ENCODE results near the gene INSIG2.

The INSIG2 gene

DNA sequence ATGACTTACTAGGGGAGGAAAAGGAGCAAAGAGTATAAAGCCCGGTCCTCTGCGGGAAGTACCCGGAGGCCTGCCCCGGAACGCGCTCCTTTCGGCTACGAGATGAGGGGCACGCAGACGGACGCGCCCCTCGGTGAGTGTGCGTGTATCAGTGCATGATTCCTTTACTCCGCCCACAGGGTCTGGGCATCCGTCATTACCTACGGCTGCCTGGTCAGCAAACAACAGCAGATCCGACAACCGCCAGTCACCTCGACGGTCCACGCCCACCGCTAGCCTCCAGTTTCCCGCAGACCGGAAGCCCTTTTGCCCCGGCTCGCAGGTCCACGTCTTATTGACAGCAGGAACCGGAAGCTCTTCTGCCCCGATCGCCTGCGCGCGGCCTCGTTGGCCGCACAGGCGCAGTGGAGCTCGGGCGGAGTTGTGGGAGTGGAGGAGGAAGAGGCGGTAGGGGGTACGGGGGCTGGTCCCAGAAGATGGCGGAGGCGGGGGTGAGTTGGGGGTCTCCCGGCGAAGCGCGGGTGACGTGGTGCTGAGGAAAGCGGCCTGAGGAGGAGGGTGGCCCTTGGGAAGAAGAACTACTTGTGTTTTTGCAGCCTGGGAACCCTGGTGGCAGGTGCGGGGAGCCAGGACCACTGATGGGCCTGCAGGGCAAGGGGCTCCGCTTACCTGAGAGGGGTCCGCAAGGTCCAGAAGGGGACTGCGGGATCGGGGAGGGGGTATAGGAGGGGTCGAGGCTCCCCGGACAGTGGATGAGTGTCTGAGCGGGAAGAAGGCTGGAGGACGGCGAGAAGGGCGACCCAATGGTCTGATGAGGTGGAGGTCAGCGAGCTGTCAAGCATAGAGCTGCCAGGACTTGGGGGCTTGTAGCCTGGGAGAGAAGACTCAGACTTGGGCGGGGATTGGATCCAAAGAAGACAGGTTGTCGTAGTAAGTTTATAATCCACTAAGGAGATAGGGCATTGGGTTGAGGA, at the start of gene INSIG2:
Gene INSIG2 (plus strand): TSS at position 421 of the 974 bp plus-strand sequence. CDS start 8,086 bp downstream, outside the sequence.
- DNase-seq (ENCODE audit: low read depth, low spot score): peak; percentile 88

- DNase-seq (ENCODE audit: low read depth, low spot score): no peak
These were observed 47.4 kb upstream of the INSIG2 start for GRCh38 chr2:118040891-118041290.

- DNase-seq (ENCODE audit: low read depth, low spot score): no peak
These were observed 44.1 kb upstream of the INSIG2 start for GRCh38 chr2:118044103-118044716.

DNA sequence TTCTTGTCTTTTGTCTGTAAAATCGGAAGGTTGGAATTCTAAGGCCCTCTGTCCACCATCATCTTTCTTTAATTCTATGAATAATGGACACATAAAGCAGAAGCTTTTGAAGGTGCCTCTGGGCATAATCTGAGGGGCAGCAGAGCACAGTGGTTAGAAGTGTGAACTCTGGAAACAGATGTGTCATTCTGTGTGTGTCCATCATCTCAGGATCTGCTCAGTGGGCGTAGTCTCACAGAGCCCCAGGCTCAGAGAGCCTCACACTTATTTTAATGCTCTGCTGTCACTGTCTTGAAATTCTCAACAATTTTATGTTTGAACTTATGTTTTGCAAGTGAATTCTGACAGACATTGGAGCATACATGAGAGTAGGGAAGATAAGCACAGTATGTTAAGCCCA, 43.4 kb upstream of the INSIG2 start:
- no peak for DNase-seq (ENCODE audit: low read depth, low spot score)

DNA sequence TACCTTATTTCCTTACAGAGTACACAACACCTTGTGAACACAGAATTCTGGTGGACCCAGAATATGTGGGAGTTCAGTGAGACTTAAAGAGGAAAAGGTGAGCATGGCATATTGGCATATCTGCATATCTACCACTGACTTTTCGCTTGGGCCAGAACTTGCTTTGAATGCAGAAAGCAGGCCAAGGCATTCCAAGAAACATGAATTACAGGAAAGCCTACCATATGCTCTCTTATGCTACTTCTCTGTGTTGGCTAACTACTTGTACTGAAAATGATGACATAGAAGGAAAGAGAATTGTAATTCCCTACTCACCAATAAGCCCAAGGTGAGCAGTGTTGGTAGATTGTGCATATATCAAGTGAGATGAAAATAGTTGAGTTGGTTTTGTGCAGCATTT, 43.0 kb upstream of the INSIG2 start:
- DNase-seq (ENCODE audit: low read depth, low spot score): no peak

- DNase-seq (ENCODE audit: low read depth, low spot score): no peak
These were observed 41.5 kb upstream of the INSIG2 start for GRCh38 chr2:118046634-118047210.

DNA sequence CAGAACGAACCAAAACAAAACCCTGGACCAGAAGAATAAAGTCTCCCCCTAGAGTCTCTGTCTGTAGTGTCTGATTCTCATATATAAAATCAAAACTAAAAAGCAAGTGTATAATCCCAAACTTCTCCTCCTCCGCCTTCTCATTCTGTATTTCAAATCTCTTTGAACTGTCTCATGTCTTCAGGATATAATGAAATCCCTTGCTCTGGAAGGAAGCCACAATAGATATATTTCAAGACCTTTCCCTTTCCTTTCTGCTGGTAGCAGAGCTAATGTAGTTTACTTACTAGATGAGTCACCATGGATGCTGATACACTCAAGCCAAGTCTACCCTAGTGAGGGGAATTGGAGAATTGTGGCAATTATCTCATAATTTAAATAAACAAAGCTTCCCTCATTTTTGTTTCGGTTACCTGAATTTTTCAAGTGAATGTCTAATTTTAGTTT, 40.9 kb upstream of the INSIG2 start:
- DNase-seq (ENCODE audit: low read depth, low spot score): no peak

DNA sequence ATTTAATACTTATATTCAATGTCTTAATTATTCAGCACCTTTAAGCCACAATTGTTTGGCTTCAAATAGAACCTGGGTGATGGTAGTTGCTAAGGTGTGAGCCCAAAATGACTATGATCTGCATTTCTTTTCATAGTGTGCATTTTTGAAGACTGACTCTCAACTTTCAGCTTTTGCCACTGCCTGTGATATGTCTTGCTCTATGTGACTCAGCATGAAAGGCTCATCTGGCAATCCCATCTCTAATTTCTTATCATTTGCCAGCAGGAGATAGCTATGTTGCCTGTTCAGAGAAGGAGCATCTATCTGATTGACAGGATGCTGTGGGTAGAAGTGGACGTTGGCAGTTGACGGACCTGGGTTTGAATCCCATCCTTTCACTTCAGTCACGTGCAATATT, 39.9 kb upstream of the INSIG2 start:
- DNase-seq (ENCODE audit: low read depth, low spot score): no peak

- DNase-seq (ENCODE audit: low read depth, low spot score): no peak
These were observed 39.0 kb upstream of the INSIG2 start for GRCh38 chr2:118049140-118049815.

DNA sequence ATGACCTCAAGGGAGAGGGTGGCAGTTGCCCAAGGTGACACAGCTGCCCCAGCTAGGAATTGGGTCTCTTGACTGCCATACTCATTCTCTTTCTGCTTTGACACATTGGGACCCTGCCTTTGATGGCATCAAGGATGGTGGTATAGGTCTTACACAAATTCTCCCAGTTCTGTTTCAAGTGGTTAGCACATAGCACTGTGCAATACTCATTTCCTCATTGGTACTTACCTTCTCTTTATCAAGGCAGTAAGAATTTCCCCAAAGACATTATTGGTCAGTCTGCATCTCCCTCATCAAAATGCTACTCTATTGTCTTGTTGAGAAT, 38.5 kb upstream of the INSIG2 start:
- DNase-seq (ENCODE audit: low read depth, low spot score): no peak

GRCh38 chr2:118050386-118050785, 37.9 kb upstream of the INSIG2 start:
- no peak for DNase-seq (ENCODE audit: low read depth, low spot score)

DNA sequence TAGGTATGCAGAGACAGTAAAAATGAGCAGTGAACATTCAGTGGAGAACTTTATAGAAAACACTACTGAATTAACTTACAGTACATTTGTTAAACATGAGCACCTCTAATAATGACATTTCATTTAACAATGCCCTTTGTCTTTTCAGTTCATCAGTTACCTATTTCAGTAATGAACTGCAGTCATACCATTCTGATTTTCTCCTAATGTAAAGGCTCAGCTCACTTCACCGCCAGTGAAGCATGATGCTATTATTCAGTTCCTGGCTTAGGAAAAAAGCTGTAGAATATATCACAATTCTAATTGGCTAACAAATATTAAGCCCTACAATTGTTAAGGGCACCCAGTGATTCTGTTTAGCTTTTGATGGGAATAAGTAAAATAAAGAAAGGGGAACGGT, 37.3 kb upstream of the INSIG2 start:
- DNase-seq (ENCODE audit: low read depth, low spot score): no peak

DNA sequence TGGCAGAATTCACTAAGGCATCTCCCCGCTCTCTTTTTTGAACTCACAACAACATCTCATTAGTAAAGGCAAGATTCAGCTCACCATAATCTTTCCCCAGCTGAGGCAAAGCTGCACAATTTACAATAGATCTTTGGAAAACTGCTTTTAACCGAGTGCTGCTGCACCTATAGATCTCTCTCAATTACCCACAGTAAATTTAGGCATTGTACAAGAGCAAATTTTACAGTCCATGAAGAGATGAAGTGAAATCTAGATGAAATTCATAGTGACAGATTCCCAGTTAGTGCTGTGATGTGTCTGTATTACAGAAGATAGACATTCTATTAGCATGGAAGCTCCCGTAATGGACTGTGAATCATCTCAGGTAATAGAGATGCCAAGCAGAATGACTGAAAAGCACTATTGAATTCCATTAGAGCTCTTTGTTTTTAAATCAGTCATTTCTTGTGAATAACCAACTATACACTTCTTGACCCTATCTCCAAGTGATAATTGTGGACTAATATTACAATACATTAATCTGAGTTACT, 36.4 kb upstream of the INSIG2 start:
- DNase-seq (ENCODE audit: low read depth, low spot score): no peak

DNA sequence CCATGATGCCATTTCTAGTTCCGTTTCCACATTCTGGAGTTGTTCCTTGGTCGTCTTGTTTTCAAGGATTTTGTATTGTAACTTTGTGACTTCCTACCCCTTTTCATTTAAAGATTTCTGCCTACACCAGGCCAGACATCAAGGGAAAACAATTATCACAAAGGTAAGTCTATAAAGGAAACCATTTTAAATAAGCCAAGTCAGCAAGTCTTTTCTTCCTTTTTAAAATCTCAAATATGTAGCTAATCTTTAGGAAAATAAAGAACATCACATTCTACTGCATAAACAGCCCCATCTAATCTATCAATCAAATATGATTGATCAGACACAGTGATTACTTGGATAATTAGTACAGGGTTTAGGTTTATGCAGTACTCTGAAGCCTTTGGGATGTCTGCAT, 35.8 kb upstream of the INSIG2 start:
- DNase-seq (ENCODE audit: low read depth, low spot score): no peak

- no peak for DNase-seq (ENCODE audit: low read depth, low spot score)
These were observed 34.6 kb upstream of the INSIG2 start for GRCh38 chr2:118053681-118054080.

- DNase-seq (ENCODE audit: low read depth, low spot score): no peak
These were observed 33.9 kb upstream of the INSIG2 start for GRCh38 chr2:118054213-118055008.

DNA sequence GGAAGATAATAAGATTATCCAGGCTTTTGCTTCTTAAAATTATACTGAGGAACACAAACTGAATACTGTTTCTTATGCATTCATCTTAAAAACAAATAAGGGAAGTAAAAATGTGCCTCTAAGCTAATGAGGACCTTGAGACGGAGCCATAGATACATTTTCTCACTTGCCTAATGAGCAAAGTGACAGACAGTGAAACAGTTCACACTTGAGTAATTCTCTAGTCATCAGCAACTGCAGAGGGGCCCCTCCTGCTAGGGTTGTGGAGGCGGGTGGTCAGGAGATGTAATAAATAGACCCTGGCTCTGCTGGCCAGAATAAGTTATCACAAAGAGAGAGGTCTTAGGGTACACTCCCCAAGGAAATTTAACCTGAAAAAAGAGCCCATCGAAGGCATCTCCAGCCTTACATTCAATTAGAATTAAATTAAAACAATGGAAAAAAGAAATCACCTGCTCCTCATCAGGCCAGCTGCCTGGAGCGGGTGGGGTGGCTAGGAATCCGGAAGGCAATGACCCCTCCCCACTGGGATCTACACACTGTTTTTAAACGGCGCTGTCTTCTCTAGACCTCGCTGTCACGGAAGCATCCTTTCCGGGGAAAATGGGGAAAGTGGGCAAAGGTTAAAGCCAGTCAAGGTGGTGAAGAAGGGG, 32.6 kb upstream of the INSIG2 start:
- no peak for DNase-seq (ENCODE audit: low read depth, low spot score)

- no peak for DNase-seq (ENCODE audit: low read depth, low spot score)
These were observed 32.1 kb upstream of the INSIG2 start for GRCh38 chr2:118056165-118056534.

- no peak for DNase-seq (ENCODE audit: low read depth, low spot score)
These were observed 31.5 kb upstream of the INSIG2 start for GRCh38 chr2:118056801-118057200.

GRCh38 chr2:118058951-118059350, 29.3 kb upstream of the INSIG2 start:
- DNase-seq (ENCODE audit: low read depth, low spot score): no peak
